SJCRH30 (cell line): ENCODE measurements around the gene ADAMTS20. TPM values are rescaled to one million over a fixed set of nuclear protein-coding genes. Genes with fewer than 3 reads are reported as not detected.

Experiments
- DNase-seq, 2 experiments: peaks; one replicate each; pipeline ENCODE4 v3.0.0-alpha.2; 2015 to 2020
- H3K27ac ChIP-seq: fragments of 250-450 bp; sonication (Bioruptor Pico); 2 replicates; pipeline ENCODE4 v1.5.1; 2020; ENCODE audit warnings: mild to moderate bottlenecking, moderate library complexity
- H3K27me3 ChIP-seq: fragments of 250-450 bp; sonication (Bioruptor Pico); 2 replicates; pipeline ENCODE4 v1.5.1; 2020; ENCODE audit warnings: mild to moderate bottlenecking, moderate library complexity
- H3K36me3 ChIP-seq: fragments of 250-450 bp; sonication (Bioruptor Pico); 2 replicates; pipeline ENCODE4 v1.5.1; 2020; ENCODE audit warnings: mild to moderate bottlenecking, moderate library complexity
- H3K4me1 ChIP-seq: fragments of 250-450 bp; sonication (Bioruptor Pico); 2 replicates; pipeline ENCODE4 v1.5.1; 2020; ENCODE audit warnings: mild to moderate bottlenecking, moderate library complexity
- H3K4me3 ChIP-seq: fragments of 250-450 bp; sonication (Bioruptor Pico); 2 replicates; pipeline ENCODE4 v1.5.1; 2020; ENCODE audit warnings: mild to moderate bottlenecking, moderate library complexity
- H3K9me3 ChIP-seq: fragments of 250-450 bp; sonication (Bioruptor Pico); replicated peaks from 2 replicates; pipeline ENCODE4 v1.5.1; 2020; ENCODE audit warnings: mild to moderate bottlenecking, moderate library complexity
- total RNA-seq: library from RNA; depleted of rRNA; stranded (reverse); fragments of >200 nt; shearing (Covaris generic); gene quantifications from 2 replicates; pipeline ENCODE4 v1.2.3, GENCODE V29; 2014; rRNA removed

ADAMTS20 gene, protein sequence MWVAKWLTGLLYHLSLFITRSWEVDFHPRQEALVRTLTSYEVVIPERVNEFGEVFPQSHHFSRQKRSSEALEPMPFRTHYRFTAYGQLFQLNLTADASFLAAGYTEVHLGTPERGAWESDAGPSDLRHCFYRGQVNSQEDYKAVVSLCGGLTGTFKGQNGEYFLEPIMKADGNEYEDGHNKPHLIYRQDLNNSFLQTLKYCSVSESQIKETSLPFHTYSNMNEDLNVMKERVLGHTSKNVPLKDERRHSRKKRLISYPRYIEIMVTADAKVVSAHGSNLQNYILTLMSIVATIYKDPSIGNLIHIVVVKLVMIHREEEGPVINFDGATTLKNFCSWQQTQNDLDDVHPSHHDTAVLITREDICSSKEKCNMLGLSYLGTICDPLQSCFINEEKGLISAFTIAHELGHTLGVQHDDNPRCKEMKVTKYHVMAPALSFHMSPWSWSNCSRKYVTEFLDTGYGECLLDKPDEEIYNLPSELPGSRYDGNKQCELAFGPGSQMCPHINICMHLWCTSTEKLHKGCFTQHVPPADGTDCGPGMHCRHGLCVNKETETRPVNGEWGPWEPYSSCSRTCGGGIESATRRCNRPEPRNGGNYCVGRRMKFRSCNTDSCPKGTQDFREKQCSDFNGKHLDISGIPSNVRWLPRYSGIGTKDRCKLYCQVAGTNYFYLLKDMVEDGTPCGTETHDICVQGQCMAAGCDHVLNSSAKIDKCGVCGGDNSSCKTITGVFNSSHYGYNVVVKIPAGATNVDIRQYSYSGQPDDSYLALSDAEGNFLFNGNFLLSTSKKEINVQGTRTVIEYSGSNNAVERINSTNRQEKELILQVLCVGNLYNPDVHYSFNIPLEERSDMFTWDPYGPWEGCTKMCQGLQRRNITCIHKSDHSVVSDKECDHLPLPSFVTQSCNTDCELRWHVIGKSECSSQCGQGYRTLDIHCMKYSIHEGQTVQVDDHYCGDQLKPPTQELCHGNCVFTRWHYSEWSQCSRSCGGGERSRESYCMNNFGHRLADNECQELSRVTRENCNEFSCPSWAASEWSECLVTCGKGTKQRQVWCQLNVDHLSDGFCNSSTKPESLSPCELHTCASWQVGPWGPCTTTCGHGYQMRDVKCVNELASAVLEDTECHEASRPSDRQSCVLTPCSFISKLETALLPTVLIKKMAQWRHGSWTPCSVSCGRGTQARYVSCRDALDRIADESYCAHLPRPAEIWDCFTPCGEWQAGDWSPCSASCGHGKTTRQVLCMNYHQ (N-terminal part only)
- total RNA-seq = 0.03 TPM in 1 of 2 replicates, not detected in the other

DNA sequence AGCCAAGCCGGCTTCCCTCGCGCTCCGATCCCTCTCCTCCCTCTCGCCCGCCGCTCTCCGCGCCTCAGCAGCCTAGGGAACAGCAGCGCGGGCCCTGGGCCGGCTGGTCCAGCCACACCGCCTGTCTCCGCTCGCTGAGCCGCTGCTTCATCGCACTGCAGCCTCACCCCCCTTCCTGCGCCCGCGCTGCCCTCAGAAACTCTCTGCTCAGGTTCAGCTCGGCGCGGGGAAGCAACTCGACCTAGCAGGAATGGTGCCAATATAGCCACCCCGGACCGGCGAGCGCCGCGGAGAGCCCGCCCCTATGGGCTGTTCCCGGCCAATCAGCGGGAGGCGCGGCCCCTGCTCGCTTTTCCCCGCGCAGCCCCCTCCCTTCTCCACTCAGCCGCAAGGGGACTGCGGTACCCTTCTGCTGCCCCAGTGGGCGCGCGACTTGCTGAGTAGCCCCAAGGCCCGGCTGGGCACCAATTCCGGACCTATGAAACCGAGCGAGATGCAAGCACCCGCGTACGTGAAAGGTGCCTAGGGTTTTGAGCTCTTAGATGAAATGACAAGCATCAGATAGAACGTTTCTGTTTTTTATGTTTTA lies at the start of gene ADAMTS20:
ADAMTS20 (minus strand) TSS at position 233 of the 589 bp plus-strand sequence. CDS start 282 bp downstream, outside the sequence.
- DNase-seq = no peak
- H3K4me3 ChIP-seq = no peak within 1 kb of the TSS

GRCh38 chr12:43599708-43600107 lies 47.7 kb upstream of the ADAMTS20 start:
- H3K4me1 ChIP-seq = no peaks in the 10 kb centered on the region

More for the DNA sequence above, at the start of gene ADAMTS20:
- H3K9me3 ChIP-seq = peaks cover 7% of the 10 kb centered on the region
- H3K27me3 ChIP-seq = no peaks in the 10 kb centered on the region
- peaks cover 28% of the 10 kb centered on the region for H3K4me1 ChIP-seq
- no peaks in the 10 kb centered on the region for H3K36me3 ChIP-seq
- no peak within 1 kb of the TSS for H3K27ac ChIP-seq

GRCh38 chr12:43599066-43599465 lies 47.1 kb upstream of the ADAMTS20 start:
- Histone ChIP-seq H3K27me3 (no peaks in the 10 kb centered on the region), H3K4me1 (no peaks in the 10 kb centered on the region), H3K4me3 (no peak overlapping the region), H3K9me3 (no peaks in the 10 kb centered on the region), H3K36me3 (no peaks in the 10 kb centered on the region), H3K27ac (no peak overlapping the region)
- DNase-seq = no peak

More at GRCh38 chr12:43599708-43600107, 47.7 kb upstream of the ADAMTS20 start:
- Histone ChIP-seq H3K4me3 (no peak overlapping the region), H3K36me3 (no peaks in the 10 kb centered on the region), H3K9me3 (no peaks in the 10 kb centered on the region), H3K27ac (no peak overlapping the region), H3K27me3 (no peaks in the 10 kb centered on the region)
- DNase-seq = no peak

GRCh38 chr12:43590307-43590706 lies 38.3 kb upstream of the ADAMTS20 start:
- H3K27ac ChIP-seq = no peak overlapping the region
- peaks cover 26% of the 10 kb centered on the region for H3K4me1 ChIP-seq
- no peak overlapping the region for H3K4me3 ChIP-seq
- no peak for DNase-seq
- no peaks in the 10 kb centered on the region for H3K9me3 ChIP-seq
- no peaks in the 10 kb centered on the region for H3K27me3 ChIP-seq
- H3K36me3 ChIP-seq = no peaks in the 10 kb centered on the region

GRCh38 chr12:43586646-43587245 lies 34.7 kb upstream of the ADAMTS20 start:
- Histone ChIP-seq H3K27me3 (no peaks in the 10 kb centered on the region), H3K9me3 (0 out of 2 replicates have a peak, but pooled peaks cover 3% of the 10 kb centered on the region), H3K27ac (no peak overlapping the region), H3K4me1 (peaks cover 16% of the 10 kb centered on the region), H3K36me3 (no peaks in the 10 kb centered on the region), H3K4me3 (no peak overlapping the region)
- DNase-seq = peak; percentile 49 to 58

- DNase-seq = no peak
- Histone ChIP-seq H3K36me3 (no peaks in the 10 kb centered on the region), H3K4me1 (peaks cover 16% of the 10 kb centered on the region), H3K9me3 (0 out of 2 replicates have a peak, but pooled peaks cover 3% of the 10 kb centered on the region), H3K27ac (no peak overlapping the region), H3K27me3 (no peaks in the 10 kb centered on the region), H3K4me3 (no peak overlapping the region)
Observed at GRCh38 chr12:43585676-43586075, 33.7 kb upstream of the ADAMTS20 start.

- H3K27me3 ChIP-seq = no peaks in the 10 kb centered on the region
- no peak overlapping the region for H3K27ac ChIP-seq
Observed at GRCh38 chr12:43580601-43581000, 28.6 kb upstream of the ADAMTS20 start.

DNA sequence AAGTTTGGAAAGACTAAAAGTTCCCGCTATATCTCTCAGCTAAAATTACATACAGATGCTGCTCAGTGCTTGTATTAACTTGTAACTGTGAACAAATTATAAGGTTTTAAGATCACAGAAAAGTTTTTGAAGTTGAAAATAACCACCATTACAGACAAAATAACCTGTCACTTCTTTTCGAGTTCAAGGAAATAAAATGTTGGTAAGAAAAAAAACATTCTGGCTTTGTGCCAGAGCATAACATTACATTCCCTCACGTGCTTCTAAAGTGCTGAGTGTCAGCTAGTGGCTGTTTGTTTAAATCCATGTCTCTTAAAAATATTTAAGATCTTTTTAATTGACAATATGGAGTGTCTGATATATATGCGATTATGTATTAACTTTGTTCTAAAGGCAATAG lies 27.2 kb upstream of the ADAMTS20 start:
- peak overlapping the region; percentile 37 for H3K4me3 ChIP-seq
- H3K4me1 ChIP-seq = peaks cover 11% of the 10 kb centered on the region
- no peaks in the 10 kb centered on the region for H3K27me3 ChIP-seq
- H3K9me3 ChIP-seq = 0 out of 2 replicates have a peak, but pooled peaks cover 3% of the 10 kb centered on the region
- no peaks in the 10 kb centered on the region for H3K36me3 ChIP-seq
- DNase-seq = peak in 1 of 2 experiments; percentile 42
- H3K27ac ChIP-seq = peak overlapping the region; percentile 39

More at GRCh38 chr12:43580601-43581000, 28.6 kb upstream of the ADAMTS20 start:
- H3K4me1 ChIP-seq = peaks cover 11% of the 10 kb centered on the region
- no peaks in the 10 kb centered on the region for H3K36me3 ChIP-seq
- H3K9me3 ChIP-seq = 0 out of 2 replicates have a peak, but pooled peaks cover 3% of the 10 kb centered on the region
- no peak for DNase-seq
- H3K4me3 ChIP-seq = no peak overlapping the region

DNA sequence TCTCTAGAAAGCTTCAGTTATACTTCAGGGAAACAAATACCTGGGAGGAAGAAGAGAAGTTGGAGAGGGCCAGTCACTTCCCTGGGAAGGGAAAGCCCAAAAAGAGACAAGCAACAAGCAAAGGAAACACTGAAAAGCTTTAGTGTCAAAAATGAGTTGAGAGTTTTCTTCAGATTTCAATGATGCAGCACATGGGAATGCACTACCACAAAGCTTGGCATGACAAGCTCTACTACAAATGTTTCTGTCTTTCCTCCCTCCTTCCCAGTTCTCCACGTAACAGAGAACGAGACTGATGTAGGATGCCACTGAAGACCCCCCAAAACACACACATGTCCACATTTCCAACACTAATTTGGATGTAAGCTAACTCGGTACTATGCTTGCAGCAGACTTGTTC lies 26.8 kb upstream of the ADAMTS20 start:
- H3K27me3 ChIP-seq = no peaks in the 10 kb centered on the region
- H3K4me1 ChIP-seq = peaks cover 11% of the 10 kb centered on the region
- peak overlapping the region; percentile 39 for H3K27ac ChIP-seq
- H3K9me3 ChIP-seq = 0 out of 2 replicates have a peak, but pooled peaks cover 3% of the 10 kb centered on the region
- peak overlapping the region; percentile 37 for H3K4me3 ChIP-seq
- DNase-seq = peak; percentile 25 to 56
- H3K36me3 ChIP-seq = no peaks in the 10 kb centered on the region

- Histone ChIP-seq H3K4me3 (no peak overlapping the region), H3K27ac (no peak overlapping the region), H3K9me3 (peaks cover 5% of the 10 kb centered on the region; the same call in 1 of the 2 replicates), H3K27me3 (no peaks in the 10 kb centered on the region), H3K4me1 (peaks cover 11% of the 10 kb centered on the region), H3K36me3 (no peaks in the 10 kb centered on the region)
- DNase-seq = no peak
Observed at GRCh38 chr12:43577381-43577780, 25.4 kb upstream of the ADAMTS20 start.

DNA sequence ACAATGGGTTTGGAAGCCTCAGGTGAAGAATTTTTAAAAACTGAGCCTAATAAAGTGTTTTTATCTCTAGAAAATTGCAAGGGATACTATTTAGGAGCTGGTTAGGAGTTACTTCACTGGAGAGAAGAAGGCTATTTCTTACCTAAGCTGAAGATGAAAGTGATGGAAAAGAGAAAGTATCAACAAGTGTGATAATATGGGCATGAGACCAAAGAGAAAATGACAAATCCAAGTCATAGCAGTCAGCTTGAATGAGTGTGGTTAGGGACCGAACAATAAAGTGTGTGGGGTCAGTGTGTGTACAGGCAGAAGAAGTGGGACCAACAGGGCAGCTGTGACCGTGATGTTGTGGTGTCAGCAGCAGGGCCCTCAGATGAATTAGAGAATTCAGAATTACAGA lies 24.2 kb upstream of the ADAMTS20 start:
- Histone ChIP-seq H3K36me3 (no peaks in the 10 kb centered on the region), H3K4me1 (peaks cover 11% of the 10 kb centered on the region), H3K9me3 (peaks cover 5% of the 10 kb centered on the region; the same call in 1 of the 2 replicates), H3K27ac (no peak overlapping the region), H3K27me3 (no peaks in the 10 kb centered on the region), H3K4me3 (no peak overlapping the region)
- no peak for DNase-seq

GRCh38 chr12:43571885-43572284 lies 19.9 kb upstream of the ADAMTS20 start:
- H3K4me3 ChIP-seq = no peak overlapping the region
- no peak overlapping the region for H3K27ac ChIP-seq
- H3K4me1 ChIP-seq = no peaks in the 10 kb centered on the region
- H3K9me3 ChIP-seq = peaks cover 5% of the 10 kb centered on the region; the same call in 1 of the 2 replicates
- no peak for DNase-seq
- no peaks in the 10 kb centered on the region for H3K36me3 ChIP-seq
- H3K27me3 ChIP-seq = no peaks in the 10 kb centered on the region

- no peak overlapping the region for H3K27ac ChIP-seq
- peaks cover 7% of the 10 kb centered on the region for H3K9me3 ChIP-seq
- no peak overlapping the region for H3K4me3 ChIP-seq
- DNase-seq = no peak
- no peaks in the 10 kb centered on the region for H3K36me3 ChIP-seq
- peaks cover 8% of the 10 kb centered on the region; the same call in 1 of the 2 replicates for H3K4me1 ChIP-seq
- no peaks in the 10 kb centered on the region for H3K27me3 ChIP-seq
Observed at GRCh38 chr12:43556057-43556456, 4.1 kb upstream of the ADAMTS20 start.
